OCI-LY1 (cell line): Measurements from ENCODE around the gene TULP3.

Experiments
- H2AFZ ChIP-seq: fragments of 200-600 bp; sonication (generic), shearing (Covaris generic); 2 replicates; pipeline ENCODE4 v1.6.0; 2014; ENCODE audit warnings: antibody characterized with exemption, mild to moderate bottlenecking, low read length
- H3F3A ChIP-seq: fragments of 200-600 bp; sonication (generic), shearing (Covaris generic); 2 replicates; pipeline ENCODE4 v1.6.0; 2014; ENCODE audit warnings: mild to moderate bottlenecking, antibody characterized with exemption, low read length, moderate library complexity; ENCODE audit not compliant: insufficient read depth
- H3K27ac ChIP-seq: fragments of 200-600 bp; sonication (generic); 2 replicates; pipeline ENCODE4 v1.5.1; 2014; ENCODE audit warnings: low read length, mixed run types, mild to moderate bottlenecking, low read depth; ENCODE audit not compliant: poor library complexity, severe bottlenecking
- H3K27me3 ChIP-seq: fragments of 200-600 bp; sonication (generic); 2 replicates; pipeline ENCODE4 v1.6.0; 2014; ENCODE audit warnings: antibody characterized with exemption, mild to moderate bottlenecking, low read length, moderate library complexity; ENCODE audit not compliant: insufficient read depth
- H3K36me3 ChIP-seq: fragments of 200-600 bp; sonication (generic); 2 replicates; pipeline ENCODE4 v1.6.1; 2014; ENCODE audit warnings: mild to moderate bottlenecking, antibody characterized with exemption, low read length, moderate library complexity, mixed read lengths; ENCODE audit not compliant: insufficient read depth
- H3K4me1 ChIP-seq: fragments of 200-600 bp; sonication (generic); 2 replicates; pipeline ENCODE4 v1.5.1; 2014; ENCODE audit warnings: mild to moderate bottlenecking, low read length, moderate library complexity; ENCODE audit not compliant: insufficient read depth, severe bottlenecking
- H3K4me2 ChIP-seq: fragments of 200-600 bp; sonication (generic), shearing (Covaris generic); 2 replicates; pipeline ENCODE4 v1.6.1; 2014; ENCODE audit warnings: low read length
- H3K4me3 ChIP-seq: fragments of 200-600 bp; sonication (generic); 2 replicates; pipeline ENCODE4 v1.5.1; 2014; ENCODE audit warnings: low read length, low read depth, mild to moderate bottlenecking, mixed read lengths; ENCODE audit not compliant: poor library complexity, severe bottlenecking
- H3K79me2 ChIP-seq: fragments of 200-600 bp; shearing (Covaris generic); 2 replicates; pipeline ENCODE4 v1.6.1; 2016; ENCODE audit warnings: mixed run types, low read length, mixed read lengths; ENCODE audit not compliant: insufficient read depth
- H3K9ac ChIP-seq: fragments of 200-600 bp; sonication (generic), shearing (Covaris generic); 2 replicates; pipeline ENCODE4 v1.6.1; 2014; ENCODE audit warnings: mild to moderate bottlenecking, low read length, mixed read lengths
- H3K9me2 ChIP-seq: fragments of 200-600 bp; sonication (generic), shearing (Covaris generic); 2 replicates; pipeline ENCODE4 v1.6.1; 2014; ENCODE audit warnings: low read depth, mild to moderate bottlenecking, low read length, mixed read lengths
- H3K9me3 ChIP-seq: fragments of 200-600 bp; shearing (Covaris generic); 2 replicates; pipeline ENCODE4 v1.6.1; 2014; ENCODE audit warnings: low read length, mixed read lengths
- H4K20me1 ChIP-seq: fragments of 200-600 bp; sonication (generic), shearing (Covaris generic); 2 replicates; pipeline ENCODE4 v1.6.0; 2016; ENCODE audit warnings: mild to moderate bottlenecking, low read length; ENCODE audit not compliant: insufficient read depth
- EZH2 ChIP-seq: fragments of 200-600 bp; sonication (generic), shearing (Covaris generic); IDR thresholded peaks from 2 replicates; pipeline ENCODE4 v1.8.0; 2017; ENCODE audit warnings: borderline replicate concordance, mixed run types, mild to moderate bottlenecking, antibody characterized with exemption, low read length, moderate library complexity, mixed read lengths
- TF ChIP-seq, protein P1 (sequence below): fragments of 200-600 bp; sonication (generic), shearing (Covaris generic); IDR thresholded peaks from 2 replicates; pipeline ENCODE4 v1.5.1; 2017; ENCODE audit warnings: mild to moderate bottlenecking, antibody characterized with exemption, low read length, moderate library complexity, mixed read lengths

The TULP3 gene

DNA sequence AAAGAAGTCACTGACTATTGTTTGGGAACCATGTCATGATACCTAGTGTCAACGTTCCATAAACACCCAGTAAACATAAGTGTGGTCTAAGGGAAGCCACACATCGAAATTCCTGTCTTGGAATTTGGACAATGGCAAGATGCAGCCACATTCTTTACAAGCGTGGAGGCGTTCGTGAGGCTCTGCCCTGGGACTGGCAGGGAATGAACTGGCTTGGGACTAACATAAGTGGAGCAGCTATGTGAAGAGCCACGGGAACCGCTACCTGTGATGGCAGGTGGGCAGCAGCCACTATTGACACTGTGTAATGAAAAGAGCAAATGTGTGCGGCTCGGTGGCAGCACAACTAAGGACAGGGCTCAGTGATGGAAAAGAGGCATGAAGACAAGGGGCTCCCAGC lies 45.9 kb upstream of the TULP3 start:
- H3K79me2 ChIP-seq: no peaks in the 10 kb centered on the region
- H3K4me1 ChIP-seq: no peaks in the 10 kb centered on the region
- H4K20me1 ChIP-seq: no peaks in the 10 kb centered on the region
- no peak overlapping the region for H3K4me3 ChIP-seq
- no peaks in the 10 kb centered on the region for H3K9me2 ChIP-seq
- no peaks in the 10 kb centered on the region for H3K36me3 ChIP-seq
- H3K9me3 ChIP-seq: no peaks in the 10 kb centered on the region
- H2AFZ ChIP-seq: no peak overlapping the region
- no peak overlapping the region for H3K9ac ChIP-seq
- no peak overlapping the region for H3K4me2 ChIP-seq
- no peak overlapping the region for H3K27ac ChIP-seq
- TF ChIP-seq, protein P1, sequence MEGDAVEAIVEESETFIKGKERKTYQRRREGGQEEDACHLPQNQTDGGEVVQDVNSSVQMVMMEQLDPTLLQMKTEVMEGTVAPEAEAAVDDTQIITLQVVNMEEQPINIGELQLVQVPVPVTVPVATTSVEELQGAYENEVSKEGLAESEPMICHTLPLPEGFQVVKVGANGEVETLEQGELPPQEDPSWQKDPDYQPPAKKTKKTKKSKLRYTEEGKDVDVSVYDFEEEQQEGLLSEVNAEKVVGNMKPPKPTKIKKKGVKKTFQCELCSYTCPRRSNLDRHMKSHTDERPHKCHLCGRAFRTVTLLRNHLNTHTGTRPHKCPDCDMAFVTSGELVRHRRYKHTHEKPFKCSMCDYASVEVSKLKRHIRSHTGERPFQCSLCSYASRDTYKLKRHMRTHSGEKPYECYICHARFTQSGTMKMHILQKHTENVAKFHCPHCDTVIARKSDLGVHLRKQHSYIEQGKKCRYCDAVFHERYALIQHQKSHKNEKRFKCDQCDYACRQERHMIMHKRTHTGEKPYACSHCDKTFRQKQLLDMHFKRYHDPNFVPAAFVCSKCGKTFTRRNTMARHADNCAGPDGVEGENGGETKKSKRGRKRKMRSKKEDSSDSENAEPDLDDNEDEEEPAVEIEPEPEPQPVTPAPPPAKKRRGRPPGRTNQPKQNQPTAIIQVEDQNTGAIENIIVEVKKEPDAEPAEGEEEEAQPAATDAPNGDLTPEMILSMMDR: no peak
- no peak for TF ChIP-seq EZH2
- no peaks in the 10 kb centered on the region for H3F3A ChIP-seq
- H3K27me3 ChIP-seq: no peaks in the 10 kb centered on the region

DNA sequence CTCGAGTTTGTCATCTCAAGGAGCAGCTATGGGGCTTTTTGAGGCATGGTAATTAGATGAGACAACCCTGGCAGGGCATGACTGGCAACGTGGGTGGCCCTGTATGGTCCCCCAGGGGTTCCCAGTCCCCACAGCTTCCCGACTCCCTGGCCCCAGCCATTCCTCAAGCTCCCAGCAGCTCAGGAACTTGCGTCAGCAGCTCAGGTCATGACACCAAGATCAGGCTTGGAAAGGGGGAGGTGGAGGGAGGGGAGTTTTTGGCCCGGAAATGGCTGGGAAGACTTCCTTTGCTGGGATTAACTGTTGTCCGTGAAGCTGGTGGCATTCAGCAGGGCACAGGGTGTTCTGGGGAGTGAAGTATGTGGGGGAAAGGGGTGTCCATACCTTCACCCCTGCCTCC lies 45.4 kb upstream of the TULP3 start:
- H2AFZ ChIP-seq: no peak overlapping the region

DNA sequence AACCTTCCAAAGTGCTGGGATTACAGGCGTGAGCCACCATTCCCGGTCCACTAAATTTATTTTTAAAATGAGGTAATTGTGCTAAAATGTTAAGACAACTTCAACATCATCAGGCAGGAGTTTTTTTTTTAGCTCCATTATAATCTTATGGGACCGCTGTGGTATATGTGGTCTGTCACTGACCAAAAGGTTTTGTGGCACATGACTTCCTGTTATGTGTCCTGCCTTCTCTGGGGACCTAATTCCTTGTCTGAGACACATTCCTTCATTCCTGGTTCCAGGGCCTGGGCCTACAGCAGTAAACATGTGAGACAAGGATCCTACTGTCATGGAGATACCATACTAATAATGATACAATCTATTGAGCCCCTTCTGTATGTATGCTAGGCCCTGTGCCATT lies 38.8 kb upstream of the TULP3 start:
- Histone ChIP-seq H3F3A (no peaks in the 10 kb centered on the region), H3K79me2 (no peaks in the 10 kb centered on the region), H3K9me3 (no peaks in the 10 kb centered on the region), H3K9ac (no peak overlapping the region), H2AFZ (no peak overlapping the region), H3K4me1 (no peaks in the 10 kb centered on the region), H3K4me2 (no peak overlapping the region), H3K9me2 (no peaks in the 10 kb centered on the region), H3K27me3 (no peaks in the 10 kb centered on the region), H4K20me1 (no peaks in the 10 kb centered on the region), H3K36me3 (no peaks in the 10 kb centered on the region), H3K27ac (no peak overlapping the region), H3K4me3 (no peak overlapping the region)
- TF ChIP-seq EZH2: no peak
- TF ChIP-seq, protein P1: no peak

More for the DNA sequence above, 45.4 kb upstream of the TULP3 start:
- Histone ChIP-seq H3K79me2 (no peaks in the 10 kb centered on the region), H3K27ac (no peak overlapping the region), H3K9me3 (no peaks in the 10 kb centered on the region), H4K20me1 (no peaks in the 10 kb centered on the region), H3K9ac (no peak overlapping the region; the same call in 1 of the 2 replicates), H3K27me3 (no peaks in the 10 kb centered on the region), H3K36me3 (no peaks in the 10 kb centered on the region), H3K4me1 (no peaks in the 10 kb centered on the region), H3F3A (no peaks in the 10 kb centered on the region), H3K9me2 (no peaks in the 10 kb centered on the region), H3K4me3 (no peak overlapping the region), H3K4me2 (no peak overlapping the region)
- TF ChIP-seq, protein P1: no peak
